CD4-positive, alpha-beta T cell (primary cell): ENCODE measurements around the gene COL23A1. TPM values are rescaled to one million over a fixed set of nuclear protein-coding genes. Genes with fewer than 3 reads are reported as not detected.
"Not testable (repeated sequence)": the region's sequence is repeated elsewhere in the genome, so short reads cannot be mapped to it uniquely, and the experiment has no call there.

Experiments used
- ATAC-seq: fragments of 200-7000 bp; cut with Tn5 transposase; one replicate; pipeline ENCODE4 v1.10.0; 2022; ENCODE audit warnings: mild to moderate bottlenecking; ENCODE audit not compliant: poor library complexity
- CTCF ChIA-PET: fragments of 350-600 bp; sonication (Branson Sonifier 250); formaldehyde crosslinking; loops from one replicate; lab custom pipeline; 2021; ENCODE audit warnings: antibody characterized with exemption, inconsistent platforms; lab: Charles Lee
- POLR2A ChIA-PET: fragments of 350-600 bp; sonication (Branson Sonifier 250); formaldehyde crosslinking; loops from one replicate; lab custom pipeline; 2021; ENCODE audit warnings: antibody characterized with exemption, inconsistent platforms; lab: Charles Lee
- DNase-seq, 14 experiments: peaks; one replicate each; pipeline ENCODE4 v3.0.0-alpha.2; 2013 to 2020; ENCODE audit warnings: mixed read lengths in 2 of 14
- H3K27ac ChIP-seq, 2 donors: one replicate each; pipeline versions ENCODE4 v1.5.1 to v1.7.0; 2013; ENCODE audit warnings: low read length in 2 of 2, low read depth in 1 of 2, mild to moderate bottlenecking in 1 of 2
- H3K27me3 ChIP-seq, 2 experiments: 1 replicate in 1 of 2; 2 replicates in 1 of 2; pipeline versions ENCODE4 v1.6.1 to v1.7.0; 2013; ENCODE audit warnings: low read length in 2 of 2, control low read depth in 1 of 2, mild to moderate bottlenecking in 1 of 2, moderate library complexity in 1 of 2; ENCODE audit not compliant: insufficient read depth in 2 of 2, control insufficient read depth in 1 of 2
- H3K36me3 ChIP-seq: one replicate; pipeline ENCODE4 v1.6.1; 2013; ENCODE audit warnings: low read length, control low read depth; ENCODE audit not compliant: insufficient read depth
- H3K4me1 ChIP-seq: one replicate; pipeline ENCODE4 v1.6.1; 2013; ENCODE audit warnings: low read length, control low read depth; ENCODE audit not compliant: insufficient read depth
- H3K4me3 ChIP-seq: one replicate; pipeline ENCODE4 v1.5.1; 2013; ENCODE audit warnings: mild to moderate bottlenecking, low read length, moderate library complexity
- H3K9me3 ChIP-seq, 2 experiments: 1 replicate in 1 of 2; 2 replicates in 1 of 2; pipeline versions ENCODE4 v1.6.1 to v1.7.0; 2013; ENCODE audit warnings: low read length in 2 of 2, mild to moderate bottlenecking in 2 of 2, control low read depth in 1 of 2, moderate library complexity in 1 of 2; ENCODE audit not compliant: control insufficient read depth in 1 of 2, insufficient read depth in 1 of 2
- H3K27ac Mint-ChIP-seq: one replicate; pipeline ENCODE4 v1.8.0; 2020; ENCODE audit warnings: mixed read lengths
- H3K27me3 Mint-ChIP-seq: one replicate; pipeline ENCODE4 v1.8.0; 2021; ENCODE audit warnings: mixed read lengths
- H3K36me3 Mint-ChIP-seq: one replicate; pipeline ENCODE4 v1.8.0; 2021; ENCODE audit warnings: low read depth, mixed read lengths
- H3K4me1 Mint-ChIP-seq: one replicate; pipeline ENCODE4 v1.8.0; 2021; ENCODE audit warnings: low read depth, mixed read lengths
- H3K4me3 Mint-ChIP-seq: one replicate; pipeline ENCODE4 v1.8.0; 2020; ENCODE audit warnings: mild to moderate bottlenecking, mixed read lengths
- H3K9me3 Mint-ChIP-seq: one replicate; pipeline ENCODE4 v1.8.0; 2020; ENCODE audit warnings: mixed read lengths
- CTCF ChIP-seq: fragments of 200-600 bp; IDR thresholded peaks from one replicate; pipeline ENCODE4 v1.8.0; 2022; ENCODE audit warnings: antibody characterized with exemption, mild to moderate bottlenecking
- intact Hi-C, 2 experiments: fragments of 100-400 bp; cut with DNase I in 1 of 2; cut with micrococcal nuclease in 1 of 2; formaldehyde crosslinking; loops; one replicate each; pipeline versions ENCODE4 v1.15.1 to v1.9.0; 2023 to 2025; cut with DNase I, micrococcal nuclease
- total RNA-seq, 174 experiments: library from RNA in 2 of 174; stranded (reverse) in 2 of 174; gene quantifications; one replicate each; pipeline ENCODE4 v1.2.3 and lab custom pipeline; 2021 to 2026

The COL23A1 gene
- total RNA-seq, 2 experiments from 2014 or later = not detected

DNA sequence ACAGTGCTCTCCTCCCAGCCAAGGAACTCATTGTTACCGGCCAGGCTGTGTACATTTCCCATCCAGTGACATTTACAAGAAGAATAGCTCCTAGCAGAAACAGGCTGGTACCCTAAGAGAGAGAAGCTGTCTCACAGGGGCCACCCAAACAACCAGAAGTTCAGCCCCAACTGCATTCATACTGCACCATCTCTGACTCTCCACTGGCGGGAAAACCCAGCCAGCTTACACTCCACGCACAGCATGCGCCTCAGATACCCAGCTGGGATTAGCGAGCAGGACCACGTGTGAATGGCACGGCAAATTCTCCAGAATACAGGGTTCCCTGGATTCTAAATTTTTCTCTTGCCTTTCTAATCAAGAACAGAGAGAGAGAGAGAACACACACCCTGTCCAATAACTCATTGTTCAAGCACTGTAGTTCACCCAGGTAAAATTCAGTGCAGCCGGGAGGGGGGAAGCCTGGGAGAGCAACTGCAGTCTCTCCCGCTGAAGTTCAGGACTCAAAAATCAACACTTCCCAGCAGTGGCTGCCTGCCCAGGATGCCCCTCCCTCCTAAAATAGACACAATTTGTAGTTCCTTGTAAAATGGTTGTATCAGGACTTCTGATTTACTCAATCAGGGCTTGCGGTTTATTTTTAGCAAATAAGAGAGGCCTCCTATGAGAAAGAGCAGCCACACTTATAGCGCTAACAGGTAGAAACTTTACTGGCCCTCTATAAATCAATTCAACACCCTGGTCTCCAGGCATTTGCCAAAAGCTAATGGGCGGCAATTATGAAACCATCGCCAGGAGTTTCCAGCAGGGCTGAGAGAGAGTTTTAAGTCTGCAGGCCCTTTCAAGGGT is 2.2 kb downstream of the COL23A1 start:
- Mint-ChIP-seq H3K27me3 (peaks cover 72% of the 10 kb centered on the region), H3K9me3 (no peaks in the 10 kb centered on the region), H3K4me1 (peaks cover 10% of the 10 kb centered on the region), H3K27ac (no peak overlapping the region), H3K36me3 (no peaks in the 10 kb centered on the region), H3K4me3 (peak overlapping the region; percentile 17)
- no peak for DNase-seq
- Histone ChIP-seq H3K9me3 (peaks cover 0 to 24% of the 10 kb centered on the region in 2 experiments), H3K27me3 (peaks cover 34 to 43% of the 10 kb centered on the region in 2 experiments), H3K4me3 (no peak overlapping the region), H3K36me3 (peaks cover 3% of the 10 kb centered on the region), H3K27ac (no peak overlapping the region), H3K4me1 (peaks cover 21% of the 10 kb centered on the region)
- no peak for TF ChIP-seq CTCF
- no peak for ATAC-seq
- intact Hi-C loops = loop anchor here in 1 of 2 experiments (10.0 kb wide), 1 partner anchor 353 kb away; the partner anchor contains the start of gene PHYKPL
- ChIA-PET POLR2A (no interaction called here), CTCF (no interaction called here)

DNA sequence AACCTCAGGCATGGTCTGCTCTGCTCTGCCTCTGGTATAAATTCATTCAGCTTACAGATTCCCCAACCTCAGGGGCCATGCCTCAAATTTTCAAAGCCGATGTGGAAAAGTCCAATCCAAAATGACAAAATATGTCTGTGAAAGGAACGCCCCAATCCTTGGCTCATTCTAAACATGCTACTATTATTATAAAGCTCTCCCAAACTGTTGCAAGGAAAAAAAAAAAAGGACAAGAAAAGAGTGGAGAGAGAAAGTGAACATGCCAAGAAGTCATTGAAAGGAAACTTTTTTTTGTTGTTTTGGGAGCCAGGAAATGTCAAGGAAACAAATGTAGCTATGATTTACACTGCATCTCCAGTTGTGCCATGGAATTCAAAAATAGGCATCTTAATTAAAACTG is 3.8 kb downstream of the COL23A1 start:
- H3K4me3 ChIP-seq = no peak overlapping the region
- H3K9me3 Mint-ChIP-seq = no peaks in the 10 kb centered on the region
- no peak for TF ChIP-seq CTCF
- H3K27me3 Mint-ChIP-seq = peaks cover 75% of the 10 kb centered on the region
- H3K9me3 ChIP-seq = peaks cover 0 to 24% of the 10 kb centered on the region in 2 experiments
- POLR2A ChIA-PET = no interaction called here
- CTCF ChIA-PET = no interaction called here
- peaks cover 3% of the 10 kb centered on the region for H3K36me3 ChIP-seq
- DNase-seq = no peak
- H3K27ac ChIP-seq = no peak overlapping the region
- no peak overlapping the region for H3K4me3 Mint-ChIP-seq
- H3K27ac Mint-ChIP-seq = no peak overlapping the region
- no peak for ATAC-seq
- intact Hi-C loops = loop anchor here in 1 of 2 experiments (10.0 kb wide), 1 partner anchor 352 kb away; the partner anchor contains the start of gene PHYKPL
- no peaks in the 10 kb centered on the region for H3K36me3 Mint-ChIP-seq
- H3K4me1 Mint-ChIP-seq = peaks cover 10% of the 10 kb centered on the region
- peaks cover 29 to 37% of the 10 kb centered on the region in 2 experiments for H3K27me3 ChIP-seq
- H3K4me1 ChIP-seq = peaks cover 21% of the 10 kb centered on the region

DNA sequence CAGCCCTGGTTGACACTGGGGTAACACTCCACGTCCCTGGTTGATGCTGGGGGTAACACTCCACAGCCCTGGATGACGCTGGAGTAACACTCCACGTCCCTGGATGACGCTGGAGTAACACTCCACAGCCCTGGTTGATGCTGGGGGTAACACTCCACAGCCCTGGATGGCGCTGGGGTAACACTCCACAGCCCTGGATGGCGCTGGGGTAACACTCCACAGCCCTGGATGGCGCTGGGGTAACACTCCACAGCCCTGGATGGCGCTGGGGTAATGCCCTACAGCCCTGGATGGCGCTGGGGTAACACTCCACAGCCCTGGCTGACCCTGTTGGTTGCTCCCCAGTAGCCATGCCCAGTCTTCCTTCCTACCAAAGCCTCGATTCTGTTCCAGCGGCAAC is 4.8 kb downstream of the COL23A1 start:
- H3K4me1 Mint-ChIP-seq, H3K4me3 Mint-ChIP-seq, H3K4me3 ChIP-seq, H3K27ac Mint-ChIP-seq, POLR2A ChIA-PET, H3K36me3 Mint-ChIP-seq, H3K36me3 ChIP-seq, H3K27ac ChIP-seq, CTCF ChIA-PET, H3K9me3 Mint-ChIP-seq: not testable (repeated sequence)
- H3K27me3 Mint-ChIP-seq = peaks cover 69% of the 10 kb centered on the region
- ATAC-seq = peak; percentile 48
- DNase-seq = peak in 9 of 14 experiments; percentile 10 to 77 (median 48)
- Histone ChIP-seq H3K9me3 (peaks cover 0 to 20% of the 10 kb centered on the region in 2 experiments), H3K27me3 (peaks cover 22 to 27% of the 10 kb centered on the region in 2 experiments), H3K4me1 (peaks cover 15% of the 10 kb centered on the region)
- intact Hi-C loops = loop anchor here in 1 of 2 experiments (10.0 kb wide), 1 partner anchor 351 kb away; the partner anchor contains the start of gene PHYKPL
